Fibroblast of mammary gland (primary cell): ENCODE data around the gene MAP7.

Experiments used
- DNase-seq: peaks from one replicate; pipeline ENCODE4 v3.0.0-alpha.2; 2010; ENCODE audit warnings: low read depth
- H3K4me3 ChIP-seq: 2 replicates; pipeline ENCODE4 v1.5.1; 2011; ENCODE audit warnings: low read depth, mild to moderate bottlenecking, low read length, moderate library complexity; ENCODE audit not compliant: control insufficient read depth
- TF ChIP-seq, protein P1 (sequence below): conservative IDR thresholded peaks from 2 replicates; pipeline ENCODE4 v1.5.1; 2011; ENCODE audit warnings: low read depth, low read length, inconsistent platforms; ENCODE audit not compliant: control insufficient read depth, insufficient read depth

MAP7 gene

GRCh38 chr6:136468711-136469110, 81.5 kb downstream of the MAP7 start:
- no peak overlapping the region for H3K4me3 ChIP-seq
- DNase-seq: no peak
- TF ChIP-seq, protein P1, sequence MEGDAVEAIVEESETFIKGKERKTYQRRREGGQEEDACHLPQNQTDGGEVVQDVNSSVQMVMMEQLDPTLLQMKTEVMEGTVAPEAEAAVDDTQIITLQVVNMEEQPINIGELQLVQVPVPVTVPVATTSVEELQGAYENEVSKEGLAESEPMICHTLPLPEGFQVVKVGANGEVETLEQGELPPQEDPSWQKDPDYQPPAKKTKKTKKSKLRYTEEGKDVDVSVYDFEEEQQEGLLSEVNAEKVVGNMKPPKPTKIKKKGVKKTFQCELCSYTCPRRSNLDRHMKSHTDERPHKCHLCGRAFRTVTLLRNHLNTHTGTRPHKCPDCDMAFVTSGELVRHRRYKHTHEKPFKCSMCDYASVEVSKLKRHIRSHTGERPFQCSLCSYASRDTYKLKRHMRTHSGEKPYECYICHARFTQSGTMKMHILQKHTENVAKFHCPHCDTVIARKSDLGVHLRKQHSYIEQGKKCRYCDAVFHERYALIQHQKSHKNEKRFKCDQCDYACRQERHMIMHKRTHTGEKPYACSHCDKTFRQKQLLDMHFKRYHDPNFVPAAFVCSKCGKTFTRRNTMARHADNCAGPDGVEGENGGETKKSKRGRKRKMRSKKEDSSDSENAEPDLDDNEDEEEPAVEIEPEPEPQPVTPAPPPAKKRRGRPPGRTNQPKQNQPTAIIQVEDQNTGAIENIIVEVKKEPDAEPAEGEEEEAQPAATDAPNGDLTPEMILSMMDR: no peak

DNA sequence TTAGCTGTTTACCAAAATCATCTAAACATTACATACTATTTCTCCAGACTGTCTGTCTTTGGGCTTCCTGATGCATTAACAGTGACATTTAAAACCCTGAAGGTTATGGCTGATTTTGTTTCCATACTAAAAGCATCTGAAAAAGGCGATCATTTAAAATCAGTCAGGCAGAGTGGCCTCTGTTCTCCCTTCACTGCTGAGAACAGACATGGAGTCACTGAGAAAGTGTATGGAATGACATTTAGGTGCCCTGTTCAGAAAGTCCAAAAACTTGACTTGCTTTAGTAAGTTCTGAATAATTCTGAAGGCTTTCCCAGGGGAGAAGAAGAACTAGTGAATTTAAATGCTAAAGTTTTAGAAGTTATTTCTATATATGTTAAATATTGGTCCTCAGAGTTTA, 83.0 kb downstream of the MAP7 start:
- no peak for DNase-seq

GRCh38 chr6:136466777-136467176, 83.4 kb downstream of the MAP7 start:
- no peak for DNase-seq
- H3K4me3 ChIP-seq: no peak overlapping the region
- TF ChIP-seq, protein P1: no peak

More for the DNA sequence above, 83.0 kb downstream of the MAP7 start:
- H3K4me3 ChIP-seq: no peak overlapping the region
- TF ChIP-seq, protein P1: no peak

- no peak overlapping the region for H3K4me3 ChIP-seq
- no peak for DNase-seq
- TF ChIP-seq, protein P1: no peak
Observed at GRCh38 chr6:136465766-136466303, 84.4 kb downstream of the MAP7 start.

DNA sequence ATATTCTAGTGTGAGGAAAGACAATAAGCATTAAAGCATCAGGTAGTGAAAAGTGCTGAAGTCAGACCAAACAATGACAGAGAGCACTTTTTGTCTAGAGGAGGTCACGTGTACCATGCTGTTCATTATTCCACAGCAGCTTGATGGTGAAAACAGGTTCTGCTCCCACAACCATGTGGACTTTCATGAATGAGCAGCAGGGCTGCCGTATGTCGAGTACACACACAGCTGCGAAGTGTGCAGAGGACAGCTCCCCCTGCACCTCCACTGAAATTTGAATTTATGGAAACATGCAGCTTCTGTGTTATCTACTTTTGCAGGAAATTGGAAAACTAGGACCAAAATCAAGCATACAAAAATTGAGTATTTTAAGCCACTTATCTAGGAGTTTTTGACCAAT, 85.3 kb downstream of the MAP7 start:
- no peak for DNase-seq
- TF ChIP-seq, protein P1: no peak
- H3K4me3 ChIP-seq: no peak overlapping the region

GRCh38 chr6:136464148-136464547, 86.1 kb downstream of the MAP7 start:
- H3K4me3 ChIP-seq: no peak overlapping the region
- DNase-seq: no peak
- TF ChIP-seq, protein P1: no peak

- TF ChIP-seq, protein P1: no peak
- H3K4me3 ChIP-seq: no peak overlapping the region
- no peak for DNase-seq
Observed at GRCh38 chr6:136463743-136464142, 86.5 kb downstream of the MAP7 start.
